Fibroblast of gingiva (primary cell): Measurements from ENCODE around the gene CETN2.
A peak's percentile ranks its signal among the peaks of the same experiment; 100 is the strongest.
"Not testable (repeated sequence)": the region's sequence is repeated elsewhere in the genome, so short reads cannot be mapped to it uniquely, and the experiment has no call there.

ENCODE experiments used
- DNase-seq: peaks from one replicate; pipeline ENCODE4 v3.0.0-alpha.2; 2011; ENCODE audit warnings: low read depth

Gene CETN2

DNA sequence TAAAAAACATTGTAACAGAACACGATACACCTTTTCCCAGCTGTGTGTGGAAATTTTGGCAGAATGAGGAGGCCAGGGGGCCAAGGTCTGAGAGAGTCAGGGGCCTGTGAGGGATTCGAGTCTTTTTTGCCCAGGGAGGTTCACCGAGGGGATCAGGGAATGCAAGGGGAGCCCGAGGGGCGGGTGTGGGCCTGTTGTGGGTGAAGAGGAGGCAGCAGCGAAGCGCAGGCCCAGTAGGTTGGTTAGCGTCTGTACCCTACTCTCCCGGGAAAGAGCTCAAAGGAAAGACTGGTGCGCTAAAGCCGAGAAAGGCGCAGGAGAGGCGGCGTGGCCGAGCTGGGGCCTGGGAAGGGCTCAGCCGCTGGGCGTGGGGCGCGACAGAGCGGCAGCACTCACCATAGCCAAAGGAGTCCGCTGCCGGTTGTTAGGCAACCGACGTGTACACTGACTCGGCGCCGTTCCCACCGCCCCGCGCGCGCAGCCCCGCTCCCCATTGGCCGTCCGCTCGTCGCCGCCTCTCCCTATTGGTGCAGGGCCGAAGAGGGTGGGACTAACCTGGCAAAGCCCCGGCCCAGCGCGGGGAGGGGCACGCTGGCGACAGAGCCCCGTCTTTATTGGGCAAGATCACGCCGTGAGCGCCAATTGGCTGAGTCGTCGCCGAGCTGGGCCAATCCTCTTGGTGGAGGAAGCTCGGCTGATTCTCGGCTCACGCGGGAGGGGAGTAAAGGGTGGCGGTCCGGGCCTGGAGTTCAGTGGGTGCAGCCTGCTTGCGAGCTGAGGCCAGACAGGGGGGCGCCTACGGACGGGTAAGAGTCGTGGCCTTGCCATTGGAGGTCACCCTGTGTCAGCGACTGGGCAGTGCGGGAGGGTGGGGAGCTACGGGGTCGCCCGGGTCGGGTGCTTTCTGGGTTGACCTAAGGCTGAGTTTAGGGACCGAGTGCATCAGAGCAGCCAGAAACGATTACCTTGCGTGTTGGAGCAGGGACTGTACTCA lies at the start of gene CETN2, which contains the start of gene NSDHL:
Gene CETN2, minus strand, starts transcription at position 446 of the 994 bp plus-strand sequence. Its CDS starts 47 bp downstream, at position 399.
Gene NSDHL, plus strand, starts transcription at position 752 of the 994 bp plus-strand sequence. CDS start 15,262 bp downstream, outside the sequence.
- peak; percentile 96 for DNase-seq

- DNase-seq = no peak
Observed at GRCh38 chrX:152878976-152879755, 48.6 kb upstream of the CETN2 start.

DNA sequence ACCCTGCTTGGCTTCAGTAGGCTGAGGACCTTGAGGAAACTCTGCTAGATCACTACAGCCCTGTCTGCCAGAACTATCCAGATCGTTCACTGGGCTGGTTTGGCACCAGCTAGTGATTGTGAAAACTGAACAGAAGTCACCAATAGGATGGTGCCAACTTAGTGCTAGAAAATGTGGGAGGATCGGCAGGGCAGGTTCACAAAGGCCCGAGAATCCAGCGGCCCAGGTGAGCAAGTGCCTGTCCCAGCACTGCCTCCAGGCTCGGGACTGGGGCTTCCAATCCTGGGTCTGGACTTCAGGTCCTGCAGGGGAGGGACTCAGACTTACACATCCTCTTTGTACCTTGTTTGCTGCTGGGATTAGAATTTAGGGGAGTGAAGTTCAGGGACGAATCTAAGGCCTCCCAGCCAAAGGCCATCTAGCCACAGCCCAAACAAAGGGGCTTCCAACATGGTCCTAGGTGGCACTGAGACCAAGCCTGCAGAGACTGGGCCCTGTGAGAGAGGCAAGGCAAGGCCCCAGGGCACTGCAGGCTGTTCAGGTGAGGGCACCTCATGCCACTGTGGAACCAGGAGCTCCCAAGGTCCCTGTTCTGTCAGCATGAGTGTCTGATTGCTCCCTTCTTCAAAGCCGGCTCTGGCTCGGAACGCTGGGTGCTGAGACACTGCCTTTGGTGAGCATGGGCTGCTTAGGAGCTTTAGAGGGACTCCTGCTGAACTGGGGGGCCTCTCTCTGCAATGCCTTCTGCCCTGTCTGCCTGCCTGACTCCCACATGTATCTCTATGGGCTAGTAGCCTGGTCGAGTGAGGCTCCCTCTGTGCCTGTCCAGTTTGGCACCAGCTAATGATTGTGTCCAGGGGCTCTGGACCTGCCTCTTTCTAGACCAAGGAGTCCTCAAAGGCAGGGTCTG lies 46.6 kb upstream of the CETN2 start:
- DNase-seq = no peak

- DNase-seq = no peak
Observed at GRCh38 chrX:152873361-152873760, 42.8 kb upstream of the CETN2 start.

DNA sequence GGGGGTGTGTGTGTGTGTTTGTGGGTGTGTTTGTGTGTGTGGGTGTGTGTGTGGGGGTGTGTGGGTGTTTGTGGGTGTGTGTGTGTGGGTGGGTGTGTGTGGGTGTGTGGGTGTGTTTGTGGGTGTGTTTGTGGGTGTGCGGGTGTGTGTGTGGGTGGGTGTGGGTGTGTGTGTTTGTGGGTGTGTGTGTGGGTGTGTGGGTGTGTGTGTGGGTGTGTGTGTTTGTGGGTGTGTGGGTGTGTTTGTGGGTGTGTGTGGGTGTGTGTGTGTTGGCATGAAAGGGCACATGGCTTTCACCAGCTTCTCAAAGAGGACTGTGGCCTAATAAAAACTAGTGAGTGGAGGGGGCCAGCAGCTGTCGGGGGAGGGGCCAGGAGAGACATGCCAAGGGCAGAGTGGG lies 42.0 kb upstream of the CETN2 start:
- no peak for DNase-seq

- DNase-seq = no peak
Observed at GRCh38 chrX:152871260-152871659, 40.7 kb upstream of the CETN2 start.

GRCh38 chrX:152869972-152870371 lies 39.4 kb upstream of the CETN2 start:
- no peak for DNase-seq

GRCh38 chrX:152866386-152866785 lies 35.8 kb upstream of the CETN2 start:
- DNase-seq = no peak

GRCh38 chrX:152865232-152865920 lies 34.8 kb upstream of the CETN2 start:
- DNase-seq = peak; percentile 4

- DNase-seq = no peak
Observed at GRCh38 chrX:152861826-152862225, 31.3 kb upstream of the CETN2 start.

- DNase-seq = peak; percentile 25
Observed at GRCh38 chrX:152861116-152861515, 30.6 kb upstream of the CETN2 start.

DNA sequence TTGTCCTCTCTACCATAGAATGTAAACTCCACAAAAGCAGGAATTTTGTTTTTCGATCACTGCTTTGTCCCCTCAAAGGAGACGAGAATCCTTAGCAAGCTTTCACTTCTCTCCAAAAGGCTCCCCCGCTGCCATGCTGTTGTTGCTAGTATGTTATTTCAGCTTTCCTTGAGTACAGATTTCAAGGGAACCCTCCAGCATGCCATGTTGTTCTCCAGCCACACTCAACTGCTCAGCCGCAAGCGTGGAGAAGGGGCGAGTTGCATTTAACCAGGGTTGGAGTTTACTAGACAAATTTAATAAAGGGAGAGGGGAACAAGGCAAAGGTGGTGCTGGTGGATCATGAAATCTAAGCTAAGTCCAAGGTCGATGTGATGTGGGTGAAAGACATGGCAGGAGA lies 23.4 kb upstream of the CETN2 start:
- DNase-seq = no peak

DNA sequence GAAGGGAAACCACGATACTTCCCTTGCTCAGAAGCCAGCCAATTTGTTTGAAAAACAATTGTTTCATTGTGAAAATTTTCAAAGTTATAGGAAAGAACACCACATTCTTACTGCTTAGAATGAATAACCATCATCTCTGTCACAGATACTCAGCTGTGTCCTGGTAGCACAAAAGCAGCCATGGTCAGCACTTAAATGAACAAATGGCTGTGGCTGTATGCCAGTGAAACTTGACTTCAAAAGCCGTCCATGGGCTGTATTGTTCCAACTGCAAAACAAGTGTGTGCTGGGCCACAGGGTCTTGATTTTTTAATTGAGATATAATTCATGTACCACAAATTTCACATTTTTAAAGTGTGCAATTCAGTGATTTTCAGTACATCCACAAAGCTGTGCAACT lies 19.9 kb upstream of the CETN2 start:
- no peak for DNase-seq

GRCh38 chrX:152847281-152847680 lies 16.7 kb upstream of the CETN2 start:
- no peak for DNase-seq

DNA sequence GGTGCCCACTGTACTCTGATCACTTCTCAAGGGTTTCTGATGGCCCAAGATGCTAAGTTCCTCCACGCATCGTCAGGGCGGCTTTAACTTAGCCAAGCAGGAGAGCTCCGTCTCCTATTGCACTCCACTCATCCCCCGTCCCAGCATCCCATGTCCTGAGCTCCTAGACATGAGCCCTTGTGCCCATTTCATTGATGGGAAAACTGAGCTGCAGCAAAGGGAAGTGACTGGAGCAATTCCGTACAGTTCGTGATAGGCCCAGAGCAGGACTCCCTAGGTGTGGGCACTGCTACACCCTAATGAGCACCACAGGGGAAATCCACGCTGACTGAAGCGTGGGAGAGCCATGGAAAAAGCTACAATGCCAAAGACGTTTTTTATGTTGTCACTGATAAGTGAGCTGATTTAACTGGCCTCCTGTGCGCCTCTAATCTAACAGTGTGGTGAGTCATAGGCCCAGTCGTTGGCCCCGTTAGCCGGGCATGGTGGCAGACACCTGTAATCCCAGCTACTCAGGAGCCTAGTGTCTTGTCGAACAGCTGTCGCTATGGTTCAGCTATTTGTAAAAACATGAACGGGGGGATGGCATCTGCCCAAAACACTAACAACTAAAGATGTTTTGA lies 15.2 kb upstream of the CETN2 start:
- no peak for DNase-seq

DNA sequence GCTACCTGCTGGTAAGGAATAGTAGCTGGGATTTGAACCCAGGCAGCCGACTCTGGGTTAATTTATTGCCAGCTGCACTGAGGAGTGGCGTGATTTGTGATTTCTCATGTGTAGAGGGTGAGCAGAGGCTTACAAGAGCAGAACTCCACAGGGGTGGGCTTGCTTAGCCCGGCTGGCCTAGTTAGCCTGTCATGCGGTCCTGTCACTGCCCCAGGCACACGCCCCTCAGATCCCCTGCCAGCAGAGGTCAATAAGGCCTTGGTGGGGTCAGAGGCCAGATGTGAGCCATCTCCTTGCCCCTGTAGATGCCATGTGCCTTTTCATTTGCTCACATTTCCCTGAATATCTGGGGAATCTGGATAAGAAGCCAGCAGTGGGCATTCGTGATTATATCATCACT lies 13.7 kb upstream of the CETN2 start:
- no peak for DNase-seq

- DNase-seq = no peak
Observed at GRCh38 chrX:152843852-152844251, 13.3 kb upstream of the CETN2 start.

DNA sequence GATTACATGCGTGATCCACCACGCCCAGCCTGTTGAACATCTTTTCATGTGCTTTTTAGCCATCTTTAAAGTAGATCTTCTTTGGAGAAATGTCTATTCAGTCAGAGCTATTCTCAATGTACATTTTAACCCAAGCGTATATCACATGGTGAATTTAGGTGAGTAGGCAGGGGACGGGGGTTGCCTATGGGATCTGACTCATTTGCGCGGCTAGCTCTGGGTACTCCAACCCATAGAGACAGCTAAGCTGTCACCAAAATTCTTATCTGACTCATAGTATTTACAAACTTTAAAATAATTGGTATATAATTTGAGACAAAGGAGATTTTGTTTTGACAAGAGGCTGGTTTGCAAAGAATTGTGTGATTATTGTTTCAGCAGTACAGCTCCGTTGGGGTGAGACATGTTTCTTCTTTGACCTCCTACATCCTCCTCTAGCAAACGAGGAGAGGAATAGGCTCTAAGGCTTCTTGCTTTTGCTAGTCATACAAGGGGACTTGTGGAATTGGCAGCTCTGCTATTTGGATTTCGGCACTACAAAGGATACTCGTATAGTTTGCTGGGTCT lies 12.3 kb upstream of the CETN2 start:
- no peak for DNase-seq

DNA sequence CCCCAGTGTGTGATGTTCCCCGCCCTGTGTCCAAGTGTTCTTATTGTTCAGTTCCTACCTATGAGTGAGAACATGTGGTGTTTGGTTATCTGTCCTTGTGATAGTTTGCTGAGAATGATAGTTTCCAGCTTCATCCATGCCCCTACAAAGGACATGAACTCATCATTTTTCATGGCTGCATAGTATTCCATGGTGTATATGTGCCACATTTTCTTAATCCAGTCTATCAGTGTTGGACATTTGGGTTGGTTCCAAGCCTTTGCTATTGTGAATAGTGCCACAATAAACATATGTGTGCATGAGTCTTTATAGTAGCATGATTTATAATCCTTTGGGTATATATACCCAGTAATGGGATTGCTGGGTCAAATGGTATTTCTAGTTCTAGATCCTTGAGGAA lies 4.9 kb upstream of the CETN2 start:
- not testable (repeated sequence) for DNase-seq

DNA sequence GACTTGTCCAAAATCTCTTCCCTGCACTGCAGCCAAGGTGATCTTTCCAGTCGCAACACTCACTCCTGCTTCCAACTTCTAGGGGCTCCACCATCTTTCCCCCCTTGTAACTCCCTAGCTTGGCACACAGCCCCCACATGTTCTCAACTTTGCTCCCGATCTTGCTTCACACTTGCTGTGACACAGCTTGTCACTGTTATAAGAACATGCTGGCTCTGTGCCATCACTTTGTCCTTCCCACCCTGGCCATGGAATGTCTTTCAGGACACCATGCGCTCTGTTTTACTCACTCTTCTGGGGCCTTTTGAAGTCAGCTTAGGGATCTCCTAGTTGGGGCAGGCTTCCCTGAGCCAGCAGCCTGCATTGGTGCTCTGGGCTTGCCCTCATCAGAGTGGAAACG lies 2.8 kb upstream of the CETN2 start:
- DNase-seq = no peak
